Cortex of kidney (tissue), 1 donor: ENCODE measurements around the gene TOR3A.

Experiments
- DNase-seq: peaks from one replicate; lab custom pipeline; 2025; lab: John Stamatoyannopoulos, UW

TOR3A gene

DNA sequence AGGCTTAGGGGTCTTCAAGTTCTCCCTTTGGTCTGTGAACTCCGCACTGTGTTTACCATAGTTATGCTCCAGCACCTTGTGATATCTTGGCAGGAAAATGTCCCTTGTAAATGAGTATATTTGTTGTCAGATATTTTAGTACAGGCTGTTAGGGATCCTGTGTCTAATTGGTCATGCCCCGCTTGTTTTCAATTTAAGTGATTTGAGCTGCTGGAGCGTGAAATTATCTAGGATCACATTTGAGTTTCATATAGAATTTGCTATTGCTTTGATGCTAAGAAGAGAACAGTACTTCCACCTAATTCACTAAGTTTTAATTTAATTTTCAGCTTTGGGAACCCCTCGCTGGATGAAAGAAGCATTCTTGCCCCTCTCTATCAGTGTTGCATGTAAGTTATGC, 15.4 kb upstream of the TOR3A start:
- DNase-seq: no peak

DNA sequence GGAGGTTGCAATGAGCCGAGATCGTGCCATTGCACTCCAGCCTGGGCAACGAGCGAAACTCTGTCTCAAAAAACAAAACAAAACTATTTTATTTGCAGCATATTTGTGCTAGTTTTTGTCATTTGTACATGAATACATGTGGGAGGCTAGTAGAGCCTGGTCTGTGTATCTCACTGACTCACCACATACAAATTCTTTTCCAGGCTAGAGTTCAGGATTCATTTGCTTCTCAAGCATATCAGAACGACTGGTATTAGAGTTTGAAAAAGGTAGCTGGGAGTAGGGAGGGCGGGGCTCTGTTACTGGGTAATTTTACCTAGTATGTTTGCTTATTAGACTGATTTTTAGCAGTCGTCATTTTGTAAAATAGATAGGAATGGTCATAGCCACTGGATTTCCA, 4.5 kb upstream of the TOR3A start:
- no peak for DNase-seq

DNA sequence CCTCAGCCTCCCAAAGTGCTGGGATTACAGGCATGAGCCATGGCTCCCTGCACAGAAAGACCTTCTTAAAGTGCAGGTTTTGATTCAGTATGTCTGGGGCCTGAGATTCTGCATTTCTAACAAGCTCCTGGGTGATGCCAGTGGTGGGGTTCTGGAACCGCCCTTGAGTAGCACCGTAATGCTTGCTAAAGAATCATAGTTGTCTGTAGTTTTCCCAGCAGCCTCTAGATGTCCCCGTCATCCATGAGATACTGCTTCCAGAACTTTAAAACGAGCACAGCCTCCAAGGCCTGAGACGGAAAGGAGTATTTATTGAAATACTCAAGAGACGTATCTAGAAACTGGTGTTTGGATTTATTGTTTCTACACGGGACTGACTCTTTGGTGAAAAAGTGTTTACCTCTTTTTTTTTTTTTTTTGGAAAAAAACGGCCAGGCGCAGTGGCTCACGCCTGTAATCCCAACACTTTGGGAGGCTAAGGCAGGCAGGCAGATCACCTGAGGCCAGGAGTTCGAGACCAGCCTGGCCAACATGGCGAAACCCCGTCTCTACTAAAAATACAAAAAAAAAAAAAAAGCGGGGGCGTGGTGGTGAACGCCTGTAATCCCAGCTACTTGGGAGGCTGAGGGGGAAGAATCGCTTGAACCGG, 2.6 kb upstream of the TOR3A start:
- DNase-seq: no peak

DNA sequence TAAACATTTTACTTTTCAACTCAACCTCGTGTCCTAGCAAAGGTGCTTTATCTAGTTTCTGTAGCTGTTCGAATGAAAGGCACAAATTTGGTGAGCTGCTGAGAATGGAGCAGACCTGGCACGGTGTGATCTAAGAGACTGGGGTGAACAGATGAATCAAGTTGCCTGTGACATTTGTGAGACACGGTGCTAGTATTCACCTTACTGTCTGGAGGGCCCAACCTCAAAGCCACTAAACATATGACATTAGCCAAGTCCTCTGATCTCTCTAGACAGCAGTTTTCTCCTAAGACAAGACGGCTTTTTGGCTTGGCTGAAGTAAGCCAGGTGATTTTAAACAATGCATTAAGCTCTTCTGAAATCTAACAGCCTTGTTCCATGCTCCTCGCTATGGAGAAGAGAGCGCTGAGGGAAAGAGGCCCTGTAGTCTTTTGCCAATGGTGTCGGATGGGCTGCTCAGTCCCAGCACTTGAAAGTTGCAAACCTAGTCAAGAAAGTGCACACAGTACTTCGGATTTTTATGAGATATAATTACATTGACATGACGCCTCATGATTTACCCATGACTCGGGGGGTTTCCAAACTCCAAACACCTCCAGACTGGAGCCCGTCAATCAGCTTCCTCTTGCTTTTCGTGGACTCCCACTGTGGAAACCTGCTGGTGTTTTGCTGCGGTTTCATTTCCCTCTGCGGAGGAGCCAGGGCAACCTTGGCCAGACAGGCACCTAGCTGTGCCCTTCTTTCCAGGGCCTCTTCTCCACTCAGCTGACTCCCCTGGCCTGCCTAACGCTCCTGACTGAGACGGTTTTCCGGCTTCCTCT, 794 bp upstream of the TOR3A start:
- no peak for DNase-seq

DNA sequence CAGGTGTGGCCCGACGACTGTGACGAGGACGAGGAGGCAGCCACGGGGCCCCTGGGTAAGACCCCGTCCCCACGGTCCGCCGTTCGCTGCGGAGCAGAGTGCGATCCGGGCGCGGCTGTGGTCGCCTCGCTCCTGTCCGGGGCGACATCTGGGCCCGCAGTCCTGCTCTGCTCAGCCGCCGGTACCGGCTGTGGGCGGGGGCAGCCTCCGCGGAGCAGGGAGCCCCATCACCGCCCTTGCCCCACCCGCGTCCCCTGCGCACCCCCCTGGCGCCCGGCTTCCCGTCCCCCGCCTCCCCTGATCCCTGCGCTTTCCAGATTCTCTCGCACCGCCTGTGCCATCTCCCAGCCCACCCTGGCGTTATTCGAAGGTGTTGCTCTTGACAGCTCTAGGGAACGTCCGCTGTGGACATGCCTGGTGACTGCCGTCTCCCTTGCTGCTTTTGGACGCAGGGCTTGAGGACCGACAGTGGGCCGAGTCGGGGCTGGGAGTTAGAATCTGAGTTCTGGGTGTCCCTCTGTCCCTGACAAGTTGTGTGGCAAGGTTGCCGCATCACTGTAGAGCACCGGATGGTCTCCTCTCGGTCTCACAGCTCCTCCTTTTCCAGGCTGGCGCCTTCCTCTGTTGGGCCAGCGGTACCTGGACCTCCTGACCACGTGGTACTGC, 596 bp downstream of the TOR3A start:
- no peak for DNase-seq

DNA sequence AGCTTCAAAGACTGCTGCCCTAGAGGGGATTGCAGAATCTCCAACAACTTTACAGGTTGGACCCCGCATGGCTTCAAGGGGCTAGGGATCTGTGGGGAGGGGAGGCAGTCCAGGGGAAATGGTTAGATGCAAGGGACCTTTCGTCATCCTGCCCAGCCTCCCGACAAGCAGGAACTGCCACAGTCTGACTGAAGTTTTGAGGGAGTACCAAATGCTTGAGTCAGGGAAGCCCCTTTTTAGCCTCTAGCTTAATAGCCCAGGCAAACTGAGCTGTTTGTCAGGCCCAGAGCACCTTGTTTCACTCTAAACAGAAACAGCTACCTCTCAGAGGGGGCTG, 1.1 kb downstream of the TOR3A start:
- DNase-seq: no peak

DNA sequence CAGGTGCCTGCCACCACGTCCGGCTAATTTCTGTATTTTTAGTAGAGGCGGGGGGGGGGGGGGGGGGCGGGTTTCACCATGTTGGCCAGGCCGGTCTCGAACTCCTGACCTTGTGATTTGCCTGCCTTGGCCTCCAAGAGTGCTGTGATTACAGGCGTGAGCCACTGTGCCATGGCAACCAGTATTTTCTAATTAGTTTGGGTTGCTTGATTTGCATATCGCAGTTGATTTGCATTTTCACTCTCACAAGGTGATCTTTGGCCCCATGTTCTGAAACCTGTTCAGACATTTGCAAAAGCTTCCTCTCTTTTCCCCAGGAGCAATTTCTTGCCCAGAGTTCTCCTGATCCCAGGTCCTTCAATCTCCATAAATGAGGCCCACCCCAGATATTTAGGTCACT, 1.7 kb downstream of the TOR3A start:
- no peak for DNase-seq

DNA sequence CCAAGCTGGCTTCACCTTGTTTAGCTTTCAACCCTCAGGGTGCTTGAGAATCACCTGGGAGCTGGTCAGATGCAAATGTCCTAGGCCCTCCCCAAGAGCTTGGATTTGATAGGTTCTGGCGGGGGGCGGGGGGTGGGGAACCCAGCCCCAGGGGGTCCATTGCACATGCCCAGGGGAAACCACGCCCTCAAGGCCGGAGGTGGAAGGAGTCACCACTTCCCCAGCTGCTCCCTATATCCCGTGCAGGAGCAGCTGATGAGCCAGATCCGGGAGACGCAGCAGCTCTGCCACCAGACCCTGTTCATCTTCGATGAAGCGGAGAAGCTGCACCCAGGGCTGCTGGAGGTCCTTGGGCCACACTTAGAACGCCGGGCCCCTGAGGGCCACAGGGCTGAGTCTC, 5.8 kb downstream of the TOR3A start:
- no peak for DNase-seq

DNA sequence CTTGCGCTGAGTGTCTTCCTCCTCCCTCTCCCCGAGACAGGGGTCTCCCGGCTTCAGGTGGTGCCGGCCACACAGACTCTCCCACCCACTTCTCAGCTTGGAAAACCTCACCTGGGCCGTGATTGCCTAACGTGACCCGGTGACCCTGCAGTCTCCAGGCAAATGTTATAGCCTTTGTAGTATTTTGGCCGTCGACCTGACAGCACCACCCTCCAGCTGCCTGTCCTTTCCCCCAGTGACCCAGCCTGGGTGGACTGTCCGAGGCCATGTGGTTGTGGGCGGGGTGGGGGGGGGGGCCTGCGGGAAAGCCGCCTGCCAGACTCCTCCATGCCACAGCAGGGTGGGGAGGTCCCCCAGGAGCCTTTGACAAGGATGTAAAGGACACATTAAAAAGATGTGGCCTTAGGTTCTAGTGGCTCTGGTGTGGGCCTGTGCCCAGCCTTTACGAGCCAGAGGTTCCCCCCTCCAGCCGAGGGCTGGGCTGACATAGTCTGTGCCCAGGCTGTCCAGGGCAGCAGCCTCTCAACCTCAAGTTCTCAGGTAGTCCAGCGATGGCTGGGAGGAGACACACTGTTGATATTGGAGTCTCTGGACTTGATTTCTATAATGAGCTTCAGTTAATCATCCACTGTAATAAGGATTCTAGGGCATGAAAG, 8.1 kb downstream of the TOR3A start:
- no peak for DNase-seq

DNA sequence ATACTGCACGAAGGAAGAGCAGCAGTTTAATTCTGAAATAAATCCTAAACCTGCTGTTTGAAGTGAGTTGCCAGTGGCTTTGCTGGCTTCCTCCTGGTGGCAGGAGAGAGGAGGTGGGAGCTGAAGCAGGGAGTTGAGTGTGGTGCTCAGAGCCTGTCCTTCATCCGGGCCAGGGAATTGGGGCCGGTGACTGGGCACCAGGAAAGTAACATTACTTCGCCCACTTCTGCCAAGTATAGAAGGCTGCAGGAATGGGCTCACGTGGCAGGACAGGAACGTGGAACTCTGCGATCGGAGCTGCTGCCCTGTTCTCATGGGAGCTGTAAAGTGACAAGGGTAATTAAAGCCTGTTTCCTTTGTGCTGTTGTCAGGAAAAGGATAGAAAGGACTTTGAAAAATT, 8.7 kb downstream of the TOR3A start:
- no peak for DNase-seq

DNA sequence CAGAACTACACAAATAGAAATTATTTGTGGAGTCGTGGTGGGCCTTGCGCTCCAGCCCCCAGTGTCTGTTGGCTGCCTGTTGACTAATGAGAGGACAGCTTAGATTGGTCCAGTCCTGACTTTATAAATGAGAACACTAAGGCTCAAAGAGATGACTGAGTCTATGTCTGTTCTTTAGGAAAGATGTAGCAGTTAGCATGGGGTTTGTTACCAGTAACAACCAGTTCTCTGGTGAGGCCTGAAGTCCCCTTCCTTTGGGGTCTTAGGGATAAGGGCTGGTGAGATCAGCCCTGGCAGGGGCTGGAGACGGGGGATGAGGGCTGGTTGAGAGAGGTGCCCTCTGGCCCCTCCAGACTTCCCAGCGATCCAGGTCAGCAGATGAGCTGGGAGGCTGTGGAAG, 9.1 kb downstream of the TOR3A start:
- no peak for DNase-seq

DNA sequence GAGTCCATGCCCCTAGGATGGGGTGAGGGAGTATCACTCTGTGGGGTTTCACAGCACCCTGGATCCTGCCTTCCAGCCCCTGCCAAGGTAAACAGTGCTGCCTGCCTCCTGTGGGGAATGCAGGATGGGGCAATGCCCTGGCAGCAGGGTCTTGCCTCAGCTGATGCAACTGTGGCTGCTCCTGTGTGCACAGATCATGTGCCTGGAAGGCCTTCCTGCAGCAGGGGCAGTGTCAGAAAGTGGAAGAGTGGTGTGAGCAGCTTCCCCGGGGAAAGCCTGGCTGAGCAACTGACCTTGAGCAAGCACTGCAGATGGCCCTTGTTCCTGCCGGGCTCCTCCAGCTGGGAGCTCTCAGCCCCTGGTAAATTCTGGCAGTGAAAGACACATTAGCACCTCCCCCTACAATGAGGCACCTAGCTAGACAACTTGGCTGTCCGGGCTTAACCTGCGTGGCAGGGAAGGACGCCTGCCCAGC, 9.9 kb downstream of the TOR3A start:
- DNase-seq: no peak

DNA sequence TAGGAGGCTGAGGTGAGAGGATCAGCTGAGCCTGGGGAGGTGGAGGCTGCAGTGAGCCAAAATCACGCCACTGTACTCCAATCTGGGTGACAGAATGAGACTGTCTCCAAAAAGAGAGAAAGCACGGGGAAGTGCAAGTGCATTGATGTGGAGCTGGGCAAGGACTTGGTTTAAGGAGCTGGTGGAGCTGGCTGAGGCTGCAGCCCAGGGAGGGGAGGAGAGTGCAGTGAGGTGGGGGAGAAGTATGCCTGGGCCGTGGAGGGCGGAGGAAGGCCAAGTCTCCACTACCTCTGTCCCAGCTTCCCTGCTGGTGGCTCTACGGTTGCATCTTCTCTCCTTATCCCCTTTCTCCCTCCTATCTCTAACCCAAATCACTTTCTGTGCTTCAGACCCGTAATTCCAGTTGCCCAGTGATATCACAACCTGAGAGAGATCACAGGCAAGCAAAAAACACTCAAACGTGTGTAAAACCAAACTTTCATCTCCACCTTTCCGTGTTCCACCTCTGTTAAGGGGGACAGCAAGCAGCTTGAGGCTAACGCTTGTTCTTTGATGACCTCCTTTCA, 11.1 kb downstream of the TOR3A start:
- DNase-seq: no peak

DNA sequence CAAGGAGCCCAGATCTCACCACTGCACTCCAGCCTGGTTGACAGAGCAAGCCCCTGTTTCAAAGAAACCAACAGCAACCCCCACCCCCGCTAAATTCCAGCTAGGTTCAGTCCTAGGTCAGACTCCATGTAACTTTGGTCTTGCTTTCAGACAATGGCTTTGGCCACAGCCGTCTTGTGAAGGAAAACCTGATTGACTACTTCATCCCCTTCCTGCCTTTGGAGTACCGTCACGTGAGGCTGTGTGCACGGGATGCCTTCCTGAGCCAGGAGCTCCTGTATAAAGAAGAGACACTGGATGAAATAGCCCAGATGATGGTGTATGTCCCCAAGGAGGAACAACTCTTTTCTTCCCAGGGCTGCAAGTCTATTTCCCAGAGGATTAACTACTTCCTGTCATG, 12.9 kb downstream of the TOR3A start:
- no peak for DNase-seq

DNA sequence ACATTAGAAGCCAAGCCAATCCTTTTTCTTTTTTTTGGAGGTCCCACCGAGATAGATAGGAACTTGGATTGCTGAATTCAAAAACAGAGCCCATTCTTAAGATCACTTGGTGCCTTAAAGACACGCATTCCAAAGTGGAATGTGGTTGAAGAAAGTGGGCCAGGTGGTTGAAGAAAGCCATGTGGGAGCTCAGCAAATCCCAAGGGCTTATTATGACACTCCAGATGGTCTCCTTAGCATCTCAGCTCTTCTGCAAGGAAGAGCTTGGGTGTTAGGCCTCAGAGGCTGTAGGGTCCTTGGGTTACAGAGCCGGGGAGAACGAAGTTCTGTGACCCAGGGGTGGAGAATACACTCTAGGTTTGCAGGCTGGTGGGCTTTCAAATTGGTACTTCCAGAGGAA, 13.5 kb downstream of the TOR3A start:
- no peak for DNase-seq

DNA sequence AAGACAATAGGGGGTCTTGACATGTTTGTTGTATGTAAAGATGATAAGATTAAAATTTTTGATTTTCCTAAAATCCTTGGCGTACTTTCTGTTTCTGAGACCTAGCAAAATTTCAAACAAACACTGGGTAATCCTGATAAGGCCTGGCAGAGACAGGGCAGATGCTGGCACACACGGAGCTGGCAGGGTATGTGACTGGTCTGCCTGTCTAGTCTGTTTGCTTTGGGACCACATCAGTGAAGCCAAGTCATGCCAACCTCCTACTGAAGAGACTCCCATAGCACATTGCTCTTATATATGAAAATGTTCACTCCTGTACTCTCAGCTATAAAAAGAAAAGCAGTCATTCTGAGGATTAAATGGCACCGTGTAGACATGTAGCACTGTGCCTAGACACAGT, 14.1 kb downstream of the TOR3A start:
- DNase-seq: no peak

DNA sequence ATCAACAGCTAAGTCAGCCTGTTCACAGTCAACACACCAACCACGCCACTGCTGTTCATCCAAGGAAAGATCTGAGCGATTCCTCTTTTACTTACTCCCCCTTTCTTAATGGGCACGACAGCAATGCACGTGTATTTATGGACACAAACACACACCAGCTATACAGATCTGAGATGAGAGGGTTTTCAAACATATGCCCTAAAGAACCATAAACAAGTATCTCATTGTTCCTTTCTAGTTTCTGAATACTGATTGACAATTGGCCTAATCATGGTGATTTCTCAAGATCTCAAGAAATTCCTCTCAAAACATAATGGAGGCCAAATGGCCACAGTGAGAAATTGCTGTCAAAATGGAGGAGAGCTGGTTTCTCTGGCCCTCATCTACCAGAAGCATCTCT, 18.0 kb downstream of the TOR3A start:
- DNase-seq: no peak

DNA sequence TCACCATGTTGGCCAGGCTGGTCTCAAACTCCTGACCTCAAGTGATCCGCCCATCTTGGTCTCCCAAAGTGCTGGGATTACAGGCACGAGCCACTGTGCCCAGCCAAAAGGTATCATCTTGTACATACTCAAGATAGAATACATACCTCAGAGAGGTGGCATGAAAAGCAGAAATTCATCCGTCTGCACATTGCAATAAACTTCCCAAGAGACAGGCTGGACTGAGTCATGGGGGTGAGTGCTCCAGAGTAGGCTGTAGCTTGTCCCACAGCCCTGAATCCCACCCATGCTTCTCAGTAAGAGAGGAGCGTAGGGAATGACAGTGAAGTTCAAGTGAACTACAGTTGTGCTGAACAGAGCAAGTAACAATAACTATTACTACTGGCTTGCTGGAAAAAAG, 19.7 kb downstream of the TOR3A start:
- no peak for DNase-seq

DNA sequence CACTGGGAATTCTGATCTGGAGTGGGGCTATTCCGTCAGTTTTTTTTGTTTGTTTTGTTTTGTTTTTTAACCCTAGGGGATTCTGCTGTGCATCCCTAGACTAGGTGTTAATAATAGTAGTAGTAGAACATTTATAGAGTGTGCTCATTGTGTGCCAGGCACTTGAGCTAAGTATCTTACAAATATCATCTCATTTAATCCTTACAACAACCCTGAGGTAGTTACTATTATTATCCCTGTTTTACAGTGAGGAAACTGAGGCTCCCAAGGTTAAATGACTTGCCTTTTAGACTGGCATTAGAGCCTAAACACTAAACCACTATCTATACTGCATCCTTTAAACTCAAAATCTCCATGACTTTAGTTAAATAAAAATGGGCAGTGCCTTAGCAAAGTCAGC, 22.1 kb downstream of the TOR3A start:
- no peak for DNase-seq

DNA sequence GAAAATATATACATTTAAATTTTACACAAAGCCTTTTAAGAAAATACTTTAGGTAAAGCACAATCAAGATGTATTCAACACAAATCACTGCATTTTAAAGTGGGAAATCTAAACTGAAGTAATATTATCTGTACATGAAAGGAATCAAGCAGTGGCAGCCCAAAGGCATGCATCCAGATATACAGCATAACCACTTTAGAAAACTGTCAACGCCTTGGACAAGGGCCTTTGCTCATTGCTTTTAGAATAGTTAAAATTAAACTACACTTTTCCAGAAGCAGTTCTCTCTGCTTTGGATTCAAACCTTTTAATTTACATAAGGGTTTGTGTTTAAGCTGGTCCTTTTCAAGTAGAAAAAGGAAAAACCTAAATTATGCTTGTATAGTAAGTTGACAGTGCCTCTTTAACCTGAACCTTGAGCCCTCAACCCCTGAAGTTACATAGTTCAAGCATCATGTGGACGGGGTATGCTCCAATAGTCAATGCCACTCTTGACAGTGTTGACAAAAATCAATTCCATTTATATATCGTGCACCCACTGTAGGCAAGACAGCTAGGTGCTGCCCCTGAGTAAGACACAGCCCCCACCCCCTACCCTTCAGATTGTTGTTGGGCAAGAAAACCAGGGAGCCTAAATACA, 22.9 kb downstream of the TOR3A start:
- DNase-seq: no peak

DNA sequence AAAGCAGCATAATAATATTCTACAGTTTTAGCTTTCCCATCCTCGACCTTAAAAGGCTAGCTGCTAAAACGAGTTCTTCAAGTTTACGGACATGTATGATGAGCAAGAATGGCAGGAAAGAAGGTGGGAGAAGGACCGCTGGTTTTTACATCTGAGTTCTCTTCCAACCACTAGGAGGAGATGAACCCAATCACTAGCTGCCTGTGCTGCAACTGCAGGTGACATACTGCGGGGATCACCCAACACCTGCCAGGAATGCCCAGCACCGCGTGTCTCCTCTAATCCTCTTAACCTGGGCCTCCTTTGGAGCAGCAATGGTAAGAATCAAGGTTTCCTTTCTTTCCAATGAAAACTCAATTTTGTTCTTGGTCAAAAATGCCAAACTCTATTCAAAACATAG, 23.5 kb downstream of the TOR3A start:
- no peak for DNase-seq
